ENCODE results near the gene B3GALT2. TPM values are rescaled to one million over a fixed set of nuclear protein-coding genes. Genes with fewer than 3 reads are reported as not detected.

B3GALT2 gene
- total RNA-seq, 2 donors from 2014 or later: 3.5 to 5.2 TPM

GRCh38 chr1:193221651-193222050 is 35.2 kb upstream of the B3GALT2 start:
- H3K4me3 ChIP-seq: no peak overlapping the region
- intact Hi-C loops (cut with DNase I): no loop called here
- H3K4me1 ChIP-seq (replicated peaks): no peaks in the 10 kb centered on the region
- TF ChIP-seq POLR2A (IDR thresholded peaks at IDR 0.05) (no peak), CTCF (IDR thresholded peaks at IDR 0.05) (no peak), POLR2AphosphoS5 (IDR thresholded peaks at IDR 0.05) (no peak)
- H3K9me3 ChIP-seq: no peaks in the 10 kb centered on the region
- H3K27ac ChIP-seq: no peak overlapping the region
- DNase-seq (ENCODE audit: low spot score): no peak
- H3K36me3 ChIP-seq: no peaks in the 10 kb centered on the region
- H3K27me3 ChIP-seq (replicated peaks; ENCODE audit: insufficient read depth): no peaks in the 10 kb centered on the region

GRCh38 chr1:193219391-193219790 is 33.0 kb upstream of the B3GALT2 start:
- Histone ChIP-seq H3K27me3 (replicated peaks; ENCODE audit: insufficient read depth) (no peaks in the 10 kb centered on the region), H3K4me1 (replicated peaks) (no peaks in the 10 kb centered on the region), H3K36me3 (no peaks in the 10 kb centered on the region), H3K27ac (no peak overlapping the region), H3K9me3 (no peaks in the 10 kb centered on the region), H3K4me3 (no peak overlapping the region)
- TF ChIP-seq CTCF (IDR thresholded peaks at IDR 0.05) (no peak), POLR2A (IDR thresholded peaks at IDR 0.05) (no peak), POLR2AphosphoS5 (IDR thresholded peaks at IDR 0.05) (no peak)
- WGBS: 90% methylated on average over 4 of the region's 4 CpGs
- no peak for DNase-seq (ENCODE audit: low spot score)
- intact Hi-C loops (cut with DNase I): no loop called here

- intact Hi-C loops (cut with DNase I): no loop called here
- no peak overlapping the region for H3K4me3 ChIP-seq
- DNase-seq (ENCODE audit: low spot score): no peak
- no peaks in the 10 kb centered on the region for H3K27me3 ChIP-seq (replicated peaks; ENCODE audit: insufficient read depth)
- H3K4me1 ChIP-seq (replicated peaks): no peaks in the 10 kb centered on the region
- no peak overlapping the region for H3K27ac ChIP-seq
- 92% methylated on average over 8 of the region's 8 CpGs for WGBS
- TF ChIP-seq CTCF (IDR thresholded peaks at IDR 0.05): no peak
- TF ChIP-seq POLR2AphosphoS5 (IDR thresholded peaks at IDR 0.05): no peak
- no peak for TF ChIP-seq POLR2A (IDR thresholded peaks at IDR 0.05)
- no peaks in the 10 kb centered on the region for H3K36me3 ChIP-seq
- no peaks in the 10 kb centered on the region for H3K9me3 ChIP-seq
Observed at GRCh38 chr1:193216920-193217319, 30.5 kb upstream of the B3GALT2 start.

- Histone ChIP-seq H3K27me3 (replicated peaks; ENCODE audit: insufficient read depth) (no peaks in the 10 kb centered on the region), H3K9me3 (no peaks in the 10 kb centered on the region), H3K4me3 (no peak overlapping the region), H3K36me3 (no peaks in the 10 kb centered on the region), H3K27ac (no peak overlapping the region), H3K4me1 (replicated peaks) (no peaks in the 10 kb centered on the region)
- no peak for DNase-seq (ENCODE audit: low spot score)
- intact Hi-C loops (cut with DNase I): no loop called here
- TF ChIP-seq POLR2AphosphoS5 (IDR thresholded peaks at IDR 0.05) (no peak), CTCF (IDR thresholded peaks at IDR 0.05) (no peak), POLR2A (IDR thresholded peaks at IDR 0.05) (no peak)
- 98% methylated on average over 4 of the region's 4 CpGs for WGBS
Observed at GRCh38 chr1:193213998-193214397, 27.6 kb upstream of the B3GALT2 start.

- Histone ChIP-seq H3K27ac (no peak overlapping the region), H3K4me1 (replicated peaks) (no peaks in the 10 kb centered on the region), H3K36me3 (no peaks in the 10 kb centered on the region), H3K4me3 (no peak overlapping the region), H3K9me3 (no peaks in the 10 kb centered on the region), H3K27me3 (replicated peaks; ENCODE audit: insufficient read depth) (no peaks in the 10 kb centered on the region)
- intact Hi-C loops (cut with DNase I): no loop called here
- TF ChIP-seq POLR2A (IDR thresholded peaks at IDR 0.05) (no peak), CTCF (IDR thresholded peaks at IDR 0.05) (no peak), POLR2AphosphoS5 (IDR thresholded peaks at IDR 0.05) (no peak)
- DNase-seq (ENCODE audit: low spot score): no peak
- WGBS: 95% methylated on average over 2 of the region's 2 CpGs
Observed at GRCh38 chr1:193212637-193213036, 26.2 kb upstream of the B3GALT2 start.
